ENCODE results near the gene GOLGA3. TPM values are rescaled to one million over a fixed set of nuclear protein-coding genes. Genes with fewer than 3 reads are reported as not detected.

Gene GOLGA3
- total RNA-seq, 1 experiment from 2014 or later: 17.7 TPM

- DNase-seq (ENCODE audit: low read depth): no peak
Measured at GRCh38 chr12:132723015-132723763, 105.5 kb downstream of the GOLGA3 start.

- DNase-seq (ENCODE audit: low read depth): no peak
Measured at GRCh38 chr12:132720606-132721345, 107.9 kb downstream of the GOLGA3 start.

GRCh38 chr12:132719954-132720324 is 108.7 kb downstream of the GOLGA3 start:
- DNase-seq (ENCODE audit: low read depth): no peak

GRCh38 chr12:132719141-132719953 is 109.3 kb downstream of the GOLGA3 start:
- DNase-seq (ENCODE audit: low read depth): no peak

Other genes starting within 250 kb of the GOLGA3 start
- not detected in 2 replicates for gene LRCOL1, start 218.3 kb downstream of the GOLGA3 start, total RNA-seq (2014; rRNA removed; shearing (Covaris generic))
- not detected in 2 replicates for gene P2RX2, start 210.1 kb downstream of the GOLGA3 start, total RNA-seq (2014; rRNA removed; shearing (Covaris generic))
- gene POLE, start 141.5 kb downstream of the GOLGA3 start, total RNA-seq (2014; rRNA removed; shearing (Covaris generic)): 14.9 and 18.2 TPM in 2 replicates
- 59.0 and 83.1 TPM in 2 replicates for gene PXMP2, start 141.3 kb downstream of the GOLGA3 start, total RNA-seq (2014; rRNA removed; shearing (Covaris generic))
- gene PGAM5, start 118.0 kb downstream of the GOLGA3 start, total RNA-seq (2014; rRNA removed; shearing (Covaris generic)): 24.3 and 27.5 TPM in 2 replicates
- 42.9 and 45.8 TPM in 2 replicates for gene ANKLE2, start 67.0 kb downstream of the GOLGA3 start, total RNA-seq (2014; rRNA removed; shearing (Covaris generic))
- gene CHFR, start 58.7 kb upstream of the GOLGA3 start, total RNA-seq (2014; rRNA removed; shearing (Covaris generic)): 9.8 and 10.2 TPM in 2 replicates
- gene ZNF605, start 127.4 kb upstream of the GOLGA3 start, total RNA-seq (2014; rRNA removed; shearing (Covaris generic)): 3.0 and 3.5 TPM in 2 replicates
- 5.1 and 6.6 TPM in 2 replicates for gene ZNF26, start 157.5 kb upstream of the GOLGA3 start, total RNA-seq (2014; rRNA removed; shearing (Covaris generic))
- gene ZNF84, start 208.6 kb upstream of the GOLGA3 start, total RNA-seq (2014; rRNA removed; shearing (Covaris generic)): 10.9 and 19.3 TPM in 2 replicates